Loucy (cell line): ENCODE results near the gene SIPA1L3.

Experiments used
- CTCF ChIP-seq: fragments of 200-600 bp; sonication (generic); conservative IDR thresholded peaks from 2 replicates; pipeline ENCODE4 v1.5.1; 2014; ENCODE audit warnings: mild to moderate bottlenecking, antibody characterized with exemption, low read length
- EZH2phosphoT487 ChIP-seq: fragments of 200-600 bp; IDR thresholded peaks from 2 replicates; pipeline ENCODE4 v1.6.1; 2018; ENCODE audit warnings: antibody characterized with exemption, mild to moderate bottlenecking, moderate library complexity, borderline replicate concordance

- TF ChIP-seq CTCF (no peak), EZH2phosphoT487 (no peak)
These were observed 275.7 kb downstream of the SIPA1L3 start for GRCh38 chr19:38182536-38183210.
